Karpas-422 (cell line): ENCODE measurements around the gene CLIC1. TPM values are rescaled to one million over a fixed set of nuclear protein-coding genes. Genes with fewer than 3 reads are reported as not detected.

Experiments used
- DNase-seq: peaks from one replicate; pipeline ENCODE4 v3.0.0-alpha.2; 2015
- H2AFZ ChIP-seq: fragments of 200-600 bp; sonication (generic); 2 replicates; pipeline ENCODE4 v1.6.1; 2014; ENCODE audit warnings: antibody characterized with exemption, low read length, mixed read lengths
- H3K27ac ChIP-seq: fragments of 200-600 bp; sonication (generic); 2 replicates; pipeline ENCODE4 v1.5.1; 2014; ENCODE audit warnings: mild to moderate bottlenecking, low read length, moderate library complexity
- H3K27me3 ChIP-seq: fragments of 200-600 bp; sonication (generic); 2 replicates; pipeline ENCODE4 v1.6.1; 2014; ENCODE audit warnings: low read length, mixed read lengths
- H3K36me3 ChIP-seq: fragments of 200-600 bp; sonication (generic); 2 replicates; pipeline ENCODE4 v1.6.1; 2014; ENCODE audit warnings: low read length, mixed read lengths; ENCODE audit not compliant: insufficient read depth
- H3K4me1 ChIP-seq: fragments of 200-600 bp; sonication (generic); 2 replicates; pipeline ENCODE4 v1.6.1; 2014; ENCODE audit warnings: mild to moderate bottlenecking, low read length, mixed read lengths
- H3K4me2 ChIP-seq: fragments of 200-600 bp; sonication (generic); 2 replicates; pipeline ENCODE4 v1.6.1; 2014; ENCODE audit warnings: low read length, low read depth, mild to moderate bottlenecking; ENCODE audit not compliant: poor library complexity, severe bottlenecking
- H3K4me3 ChIP-seq: fragments of 200-600 bp; sonication (generic); 2 replicates; pipeline ENCODE4 v1.5.1; 2014; ENCODE audit warnings: mild to moderate bottlenecking, antibody characterized with exemption, low read length, mixed read lengths
- H3K79me2 ChIP-seq: fragments of 200-600 bp; sonication (generic); 2 replicates; pipeline ENCODE4 v1.6.1; 2014; ENCODE audit warnings: mild to moderate bottlenecking, low read length, mixed read lengths
- H3K9ac ChIP-seq: fragments of 200-600 bp; sonication (generic); 2 replicates; pipeline ENCODE4 v1.6.0; 2014; ENCODE audit warnings: low read length
- H3K9me2 ChIP-seq: fragments of 200-600 bp; sonication (generic), shearing (Covaris generic); replicated peaks from 2 replicates; pipeline ENCODE4 v1.6.0; 2014; ENCODE audit warnings: mild to moderate bottlenecking, low read length, moderate library complexity; ENCODE audit not compliant: insufficient read depth
- H3K9me3 ChIP-seq: fragments of 300-700, 200-600 bp; sonication (generic); 2 replicates; pipeline ENCODE4 v1.6.1; 2014; ENCODE audit warnings: low read length, mixed read lengths
- H4K20me1 ChIP-seq: fragments of 200-600 bp; sonication (generic); 2 replicates; pipeline ENCODE4 v1.6.1; 2014; ENCODE audit warnings: mild to moderate bottlenecking, antibody characterized with exemption, low read length, low read depth; ENCODE audit not compliant: insufficient read depth
- total RNA-seq: library from RNA; depleted of rRNA; stranded (reverse); fragments of >200 nt; shearing (Covaris generic); gene quantifications from 2 replicates; pipeline ENCODE4 v1.2.3, GENCODE V29; 2014; ENCODE audit warnings: low replicate concordance

The CLIC1 gene
- total RNA-seq, 1 experiment from 2014 or later, result 385 TPM

DNA sequence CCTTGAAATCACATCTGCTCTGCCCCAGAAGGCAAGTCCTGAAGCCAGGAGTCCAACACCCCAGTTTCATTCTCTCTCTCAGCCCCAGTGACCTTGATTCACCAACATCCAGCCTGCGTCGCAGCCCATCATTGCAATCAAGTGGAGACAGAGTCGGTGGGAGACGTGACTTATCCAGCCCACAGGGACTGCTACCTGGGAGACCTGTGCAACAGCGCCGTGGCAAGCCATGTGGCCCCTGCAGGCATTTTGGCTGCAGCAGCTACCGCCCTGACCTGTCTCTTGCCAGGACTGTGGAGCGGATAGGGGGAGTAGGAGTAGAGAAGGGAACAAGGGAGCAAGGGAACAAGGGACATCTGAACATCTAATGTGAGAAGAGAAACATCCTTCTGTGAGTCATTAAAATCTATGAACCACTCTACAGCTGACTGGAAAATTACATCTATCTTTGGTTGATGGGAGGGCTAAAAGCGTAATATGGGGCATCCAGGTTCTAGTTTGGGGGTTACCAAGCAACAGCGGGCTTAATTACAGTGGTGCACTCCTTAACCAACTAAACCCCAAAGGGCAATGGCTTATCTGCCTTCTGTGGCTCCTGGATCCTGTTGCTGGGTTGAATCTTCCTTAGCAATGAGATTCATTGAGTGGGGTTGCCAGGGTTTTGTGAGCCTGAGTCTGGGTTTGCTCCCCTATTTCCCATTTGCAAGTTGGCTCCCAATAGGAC, 18.7 kb downstream of the CLIC1 start:
- Histone ChIP-seq H3K27ac (no peak overlapping the region), H3K4me2 (peak overlapping the region; percentile 32), H3K4me3 (no peak overlapping the region; the same call in 1 of the 2 replicates), H4K20me1 (no peaks in the 10 kb centered on the region), H3K36me3 (no peaks in the 10 kb centered on the region), H3K27me3 (no peaks in the 10 kb centered on the region), H3K9me3 (no peaks in the 10 kb centered on the region), H3K4me1 (peaks cover 8% of the 10 kb centered on the region), H3K9me2 (no peaks in the 10 kb centered on the region), H3K9ac (peak overlapping the region; percentile 46; the same call in 1 of the 2 replicates), H3K79me2 (no peaks in the 10 kb centered on the region), H2AFZ (peak overlapping the region; percentile 89; the same call in 1 of the 2 replicates)
- peak; percentile 74 for DNase-seq

DNA sequence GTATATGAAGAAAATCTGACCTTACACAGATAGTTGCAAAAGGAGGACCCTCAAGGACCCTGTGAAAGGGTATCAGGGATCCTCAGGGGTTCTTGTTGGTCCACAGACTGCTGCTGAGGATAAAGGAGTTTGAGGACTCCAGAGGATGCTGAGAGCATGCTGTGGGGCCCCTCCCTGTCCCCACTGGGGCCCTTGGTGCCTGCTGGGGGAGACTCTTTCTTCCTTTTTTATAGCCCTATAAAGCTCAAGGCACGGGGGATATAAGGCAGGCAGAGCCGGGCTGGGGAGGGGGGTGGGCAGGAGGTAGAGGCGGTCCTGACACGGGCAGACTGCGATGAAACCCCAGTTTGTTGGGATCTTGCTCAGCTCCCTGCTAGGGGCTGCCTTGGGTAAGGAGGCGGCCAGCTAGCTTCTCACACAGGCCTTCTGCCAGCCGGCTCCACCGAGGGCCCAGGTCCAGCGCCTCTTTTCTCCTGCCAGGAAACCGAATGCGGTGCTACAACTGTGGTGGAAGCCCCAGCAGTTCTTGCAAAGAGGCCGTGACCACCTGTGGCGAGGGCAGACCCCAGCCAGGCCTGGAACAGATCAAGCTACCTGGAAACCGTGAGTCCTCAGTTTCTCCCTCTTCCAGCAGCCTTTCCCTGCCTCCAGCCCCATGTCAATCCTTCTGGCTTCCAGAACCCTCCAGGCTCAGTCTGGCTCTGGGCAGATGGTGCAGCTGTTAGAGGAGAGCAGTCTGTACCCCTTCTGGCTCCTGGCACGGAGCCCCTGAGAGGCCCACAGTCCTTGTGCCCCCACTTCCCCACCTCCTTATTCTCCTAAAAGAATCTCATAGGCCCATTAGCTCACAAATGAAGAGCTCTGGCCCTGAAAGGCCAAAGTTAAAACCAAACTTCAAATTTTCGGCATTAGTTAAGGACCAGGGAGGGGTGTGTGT, 21.0 kb downstream of the CLIC1 start, which contains the start of gene LY6G6D:
TSS of gene LY6G6D (plus strand) at position 327 of the 937 bp plus-strand sequence. CDS start at position 335, 8 bp downstream.
- H3K4me2 ChIP-seq, result no peak within 1 kb of the TSS
- no peaks in the 10 kb centered on the region for H3K36me3 ChIP-seq
- no peaks in the 10 kb centered on the region for H4K20me1 ChIP-seq
- no peak within 1 kb of the TSS for H3K9ac ChIP-seq
- H3K27me3 ChIP-seq, result no peaks in the 10 kb centered on the region
- no peak within 1 kb of the TSS for H3K27ac ChIP-seq
- DNase-seq, result no peak
- no peaks in the 10 kb centered on the region for H3K9me2 ChIP-seq
- H3K4me1 ChIP-seq, result peaks cover 8% of the 10 kb centered on the region
- no peaks in the 10 kb centered on the region for H3K79me2 ChIP-seq
- H3K9me3 ChIP-seq, result no peaks in the 10 kb centered on the region
- H3K4me3 ChIP-seq, result no peak within 1 kb of the TSS
- no peak within 1 kb of the TSS for H2AFZ ChIP-seq

DNA sequence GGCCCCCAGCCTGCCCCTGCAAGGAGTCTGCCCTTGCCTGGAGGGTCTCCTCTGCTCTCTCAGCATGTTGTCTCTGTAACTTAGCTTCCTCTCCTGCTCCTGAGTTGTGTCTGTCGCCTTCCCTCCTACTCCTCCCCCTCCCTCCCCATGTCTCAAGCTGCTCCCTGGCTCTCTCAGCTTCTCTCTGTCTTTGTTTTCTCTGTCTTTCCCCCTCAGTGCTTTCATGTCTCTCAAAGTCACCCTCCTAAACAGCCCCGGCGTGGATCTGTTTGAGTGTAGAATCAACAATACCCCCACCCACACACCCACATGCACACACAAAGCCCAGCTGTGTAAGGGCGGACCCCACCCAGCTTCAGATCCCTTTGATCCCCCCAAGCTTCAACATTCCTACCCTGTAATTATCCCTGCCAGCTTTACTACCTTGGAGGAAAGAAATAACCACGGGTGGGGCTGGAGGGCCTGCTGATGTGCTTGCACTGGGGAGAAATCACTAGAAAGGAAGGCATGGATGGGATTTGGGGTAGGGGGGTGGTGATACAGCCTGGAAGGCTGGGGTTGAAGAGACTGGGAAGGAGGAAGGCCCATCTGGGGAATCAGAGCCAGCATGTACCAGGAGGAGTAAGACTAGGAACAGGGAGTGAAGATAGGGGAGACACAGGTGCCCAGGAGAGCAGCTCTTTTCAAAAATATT, 22.2 kb downstream of the CLIC1 start:
- Histone ChIP-seq H3K9me3 (no peaks in the 10 kb centered on the region), H3K36me3 (no peaks in the 10 kb centered on the region), H3K4me1 (peaks cover 8% of the 10 kb centered on the region), H3K4me3 (no peak overlapping the region), H3K79me2 (no peaks in the 10 kb centered on the region), H3K9me2 (no peaks in the 10 kb centered on the region), H3K27ac (no peak overlapping the region), H3K4me2 (no peak overlapping the region), H3K27me3 (no peaks in the 10 kb centered on the region), H2AFZ (no peak overlapping the region), H3K9ac (no peak overlapping the region), H4K20me1 (no peaks in the 10 kb centered on the region)
- no peak for DNase-seq

DNA sequence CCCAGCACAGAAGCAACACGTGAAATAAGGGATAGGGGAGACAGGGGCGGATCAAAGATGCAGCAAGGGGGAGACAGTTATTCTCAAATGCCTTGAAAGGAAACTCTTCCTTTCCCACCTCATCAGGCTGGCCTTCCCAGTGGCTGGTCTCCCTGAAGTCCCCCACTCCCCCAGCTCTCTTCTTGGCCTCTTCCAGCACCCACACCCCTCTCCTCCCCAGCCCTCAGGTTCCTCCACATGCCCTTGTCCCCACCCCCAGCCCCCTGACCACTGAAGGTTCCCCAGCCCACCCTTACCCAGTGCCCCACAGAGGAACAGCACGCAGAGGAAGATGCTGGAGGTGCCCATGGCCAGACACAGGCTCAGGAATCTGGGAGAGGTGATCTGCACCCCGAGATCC, 22.9 kb downstream of the CLIC1 start:
- no peak for DNase-seq
- Histone ChIP-seq H3K9ac (no peak overlapping the region), H3K9me2 (no peaks in the 10 kb centered on the region), H3K79me2 (no peaks in the 10 kb centered on the region), H3K4me1 (peaks cover 8% of the 10 kb centered on the region), H2AFZ (no peak overlapping the region), H4K20me1 (no peaks in the 10 kb centered on the region), H3K27me3 (no peaks in the 10 kb centered on the region), H3K36me3 (no peaks in the 10 kb centered on the region), H3K9me3 (no peaks in the 10 kb centered on the region), H3K4me3 (no peak overlapping the region), H3K4me2 (no peak overlapping the region), H3K27ac (no peak overlapping the region)

DNA sequence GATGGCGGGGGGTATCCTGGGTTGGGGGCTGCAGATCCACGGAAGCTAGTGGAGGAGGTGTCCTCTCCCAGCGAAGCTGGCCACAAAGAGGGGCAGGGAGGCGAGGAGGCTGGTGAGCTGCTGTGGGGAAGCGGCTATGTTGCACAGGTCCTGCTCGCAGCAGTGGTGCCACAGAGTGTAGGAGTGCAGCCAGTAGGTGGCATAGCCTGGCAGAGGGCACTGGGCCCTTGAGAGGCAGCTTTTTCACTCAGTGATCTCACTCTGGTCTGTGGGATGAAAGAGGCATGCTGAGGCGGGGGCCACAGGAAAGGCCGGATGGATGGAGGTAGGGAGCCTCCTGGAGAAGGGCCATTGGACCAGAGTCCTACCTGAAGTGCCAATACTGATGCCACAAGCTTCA, 24.0 kb downstream of the CLIC1 start:
- Histone ChIP-seq H3K4me1 (peaks cover 1% of the 10 kb centered on the region), H3K36me3 (no peaks in the 10 kb centered on the region), H3K79me2 (no peaks in the 10 kb centered on the region), H3K9me3 (no peaks in the 10 kb centered on the region), H3K4me2 (no peak overlapping the region), H3K27ac (no peak overlapping the region), H3K9me2 (no peaks in the 10 kb centered on the region), H2AFZ (no peak overlapping the region), H4K20me1 (no peaks in the 10 kb centered on the region), H3K9ac (no peak overlapping the region), H3K4me3 (no peak overlapping the region), H3K27me3 (no peaks in the 10 kb centered on the region)
- DNase-seq, result peak; percentile 54

DNA sequence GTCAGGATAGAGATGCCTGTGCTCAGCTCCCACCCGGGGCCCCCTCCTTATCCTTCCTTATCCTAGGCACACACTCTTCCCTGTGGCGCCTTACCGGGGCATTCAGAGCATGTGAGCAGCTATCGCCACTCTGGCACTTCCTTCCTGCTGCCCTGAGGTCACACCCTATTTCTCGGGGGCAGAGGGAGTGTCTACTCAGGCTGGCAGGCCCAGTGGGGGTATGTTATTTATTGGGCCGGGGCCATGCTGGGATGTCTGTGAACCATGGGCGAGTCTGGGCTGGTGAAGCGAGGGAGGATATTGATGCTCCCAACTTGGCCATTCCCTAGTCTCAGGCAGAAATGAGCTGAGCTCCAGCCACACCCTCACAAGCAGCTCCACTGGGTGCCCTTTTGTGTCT, 25.1 kb downstream of the CLIC1 start:
- Histone ChIP-seq H3K36me3 (no peaks in the 10 kb centered on the region), H3K4me2 (no peak overlapping the region), H4K20me1 (no peaks in the 10 kb centered on the region), H3K9ac (no peak overlapping the region), H3K9me2 (no peaks in the 10 kb centered on the region), H3K27me3 (no peaks in the 10 kb centered on the region), H3K4me1 (no peaks in the 10 kb centered on the region), H3K9me3 (no peaks in the 10 kb centered on the region), H2AFZ (no peak overlapping the region), H3K27ac (no peak overlapping the region), H3K79me2 (no peaks in the 10 kb centered on the region), H3K4me3 (no peak overlapping the region)
- no peak for DNase-seq

DNA sequence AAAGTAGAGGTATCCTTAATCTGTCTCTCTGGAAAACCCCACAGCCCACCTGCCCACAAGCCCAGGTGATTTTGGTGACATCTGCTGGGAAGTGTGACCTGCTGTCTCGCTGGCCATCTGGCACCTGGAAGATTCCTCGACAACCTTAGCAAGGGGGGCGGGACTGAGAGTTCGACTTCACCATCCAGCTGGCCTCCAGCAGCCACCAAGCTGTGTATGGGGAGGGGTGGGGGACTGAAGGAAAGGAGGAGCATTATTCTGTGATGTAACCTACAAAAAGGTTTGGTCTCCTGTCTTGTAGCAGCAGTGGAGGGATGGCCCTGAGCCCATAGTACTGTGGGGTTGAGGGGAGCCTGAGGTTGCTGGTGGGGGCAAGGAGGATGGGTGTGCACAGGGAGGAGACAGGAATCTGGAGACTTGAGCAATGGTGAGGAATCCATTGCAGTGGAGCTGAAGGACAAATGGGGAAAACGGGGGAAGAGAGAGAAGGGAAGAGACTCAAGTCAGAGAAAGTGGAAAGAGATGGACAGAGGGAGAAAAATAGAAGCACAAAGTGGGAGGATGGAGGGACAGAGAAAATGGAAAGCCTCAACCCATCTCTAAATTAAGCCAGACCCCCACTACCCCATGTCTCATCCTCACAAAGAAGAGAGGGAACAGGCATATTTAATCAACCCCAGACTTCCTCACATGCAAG, 25.7 kb downstream of the CLIC1 start:
- H3K79me2 ChIP-seq, result no peaks in the 10 kb centered on the region
- H3K9me3 ChIP-seq, result no peaks in the 10 kb centered on the region
- H2AFZ ChIP-seq, result no peak overlapping the region
- no peaks in the 10 kb centered on the region for H3K9me2 ChIP-seq
- no peaks in the 10 kb centered on the region for H3K4me1 ChIP-seq
- H3K9ac ChIP-seq, result no peak overlapping the region
- no peak overlapping the region for H3K27ac ChIP-seq
- no peak for DNase-seq
- no peak overlapping the region for H3K4me3 ChIP-seq
- H4K20me1 ChIP-seq, result no peaks in the 10 kb centered on the region
- no peaks in the 10 kb centered on the region for H3K27me3 ChIP-seq
- no peaks in the 10 kb centered on the region for H3K36me3 ChIP-seq
- no peak overlapping the region for H3K4me2 ChIP-seq
